Lower leg skin (tissue), 3 donors: ENCODE measurements around the gene NDUFA6.

Source experiments
- POLR2A ChIP-seq, 2 donors: fragments of 450-650 bp; IDR thresholded peaks; one replicate each; pipeline ENCODE4 v1.6.1; 2016 to 2017; ENCODE audit warnings: antibody characterized with exemption in 2 of 2, mild to moderate bottlenecking in 1 of 2, moderate library complexity in 1 of 2
- TF ChIP-seq, protein P1 (sequence below), 3 donors: fragments of 450-650 bp; IDR thresholded peaks; one replicate each; pipeline ENCODE4 v1.5.1; 2016; ENCODE audit warnings: antibody characterized with exemption in 3 of 3, mild to moderate bottlenecking in 3 of 3, moderate library complexity in 2 of 3

DNA sequence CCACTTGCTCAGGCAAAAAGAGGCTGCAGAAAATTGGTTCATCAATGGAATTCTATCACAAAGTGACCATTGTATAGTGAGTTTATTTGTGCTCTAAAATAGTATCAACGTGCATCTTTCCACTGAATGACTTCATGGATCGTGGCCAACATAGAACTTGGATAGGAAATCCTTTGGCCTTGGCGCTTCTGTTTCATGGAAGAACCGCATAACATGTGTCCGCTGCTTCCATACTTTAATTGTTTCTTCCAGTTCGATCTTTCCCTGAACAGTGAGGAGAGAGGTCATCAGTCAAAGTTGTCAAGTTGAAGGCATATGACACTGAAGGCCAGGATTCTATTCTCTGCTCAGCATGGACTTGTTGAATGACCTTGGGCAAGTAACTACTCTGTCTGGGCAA is 4.5 kb downstream of the NDUFA6 start:
- TF ChIP-seq, protein P1, sequence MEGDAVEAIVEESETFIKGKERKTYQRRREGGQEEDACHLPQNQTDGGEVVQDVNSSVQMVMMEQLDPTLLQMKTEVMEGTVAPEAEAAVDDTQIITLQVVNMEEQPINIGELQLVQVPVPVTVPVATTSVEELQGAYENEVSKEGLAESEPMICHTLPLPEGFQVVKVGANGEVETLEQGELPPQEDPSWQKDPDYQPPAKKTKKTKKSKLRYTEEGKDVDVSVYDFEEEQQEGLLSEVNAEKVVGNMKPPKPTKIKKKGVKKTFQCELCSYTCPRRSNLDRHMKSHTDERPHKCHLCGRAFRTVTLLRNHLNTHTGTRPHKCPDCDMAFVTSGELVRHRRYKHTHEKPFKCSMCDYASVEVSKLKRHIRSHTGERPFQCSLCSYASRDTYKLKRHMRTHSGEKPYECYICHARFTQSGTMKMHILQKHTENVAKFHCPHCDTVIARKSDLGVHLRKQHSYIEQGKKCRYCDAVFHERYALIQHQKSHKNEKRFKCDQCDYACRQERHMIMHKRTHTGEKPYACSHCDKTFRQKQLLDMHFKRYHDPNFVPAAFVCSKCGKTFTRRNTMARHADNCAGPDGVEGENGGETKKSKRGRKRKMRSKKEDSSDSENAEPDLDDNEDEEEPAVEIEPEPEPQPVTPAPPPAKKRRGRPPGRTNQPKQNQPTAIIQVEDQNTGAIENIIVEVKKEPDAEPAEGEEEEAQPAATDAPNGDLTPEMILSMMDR (IDR thresholded peaks at IDR 0.05) = no peak
- TF ChIP-seq POLR2A (IDR thresholded peaks at IDR 0.05) = no peak
